Lower lobe of right lung (tissue), 2 donors: Measurements from ENCODE around the gene STK39. TPM values are rescaled to one million over a fixed set of nuclear protein-coding genes. Genes with fewer than 3 reads are reported as not detected.

Experiments
- ATAC-seq, 2 donors: fragments of 200-7000 bp; cut with Tn5 transposase; one replicate each; pipeline ENCODE4 v1.9.1; 2020 to 2022; ENCODE audit warnings: mild to moderate bottlenecking in 2 of 2, moderate library complexity in 2 of 2
- DNase-seq: peaks from one replicate; pipeline ENCODE4 v3.0.0-alpha.2; 2020
- H3K27ac ChIP-seq: fragments of 200-600 bp; one replicate; pipeline ENCODE4 v1.8.0; 2022
- H3K27me3 ChIP-seq: fragments of 200-600 bp; one replicate; pipeline ENCODE4 v1.8.0; 2022; ENCODE audit warnings: low read depth
- H3K36me3 ChIP-seq: fragments of 200-600 bp; one replicate; pipeline ENCODE4 v1.8.0; 2022; ENCODE audit warnings: mild to moderate bottlenecking
- H3K4me1 ChIP-seq: fragments of 200-600 bp; one replicate; pipeline ENCODE4 v1.8.0; 2022
- H3K4me3 ChIP-seq: fragments of 200-600 bp; one replicate; pipeline ENCODE4 v1.8.0; 2022; ENCODE audit warnings: mild to moderate bottlenecking
- H3K9me3 ChIP-seq: fragments of 200-600 bp; one replicate; pipeline ENCODE4 v1.8.0; 2022
- CTCF ChIP-seq: fragments of 200-600 bp; IDR thresholded peaks from one replicate; pipeline ENCODE4 v1.8.0; 2022; ENCODE audit warnings: antibody characterized with exemption, mild to moderate bottlenecking
- intact Hi-C: fragments of 100-400 bp; cut with DNase I; formaldehyde crosslinking; loops from one replicate; pipeline ENCODE4 v1.11.0; 2022
- total RNA-seq: library from RNA; stranded (reverse); fragmentation: NEBNext Ultra II Directional; extraction: Animal tissue kit (Norgen Biotek cat#: 25700); gene quantifications from one replicate; pipeline ENCODE4 v1.2.1, GENCODE V29; 2021
- donor health status: DM: no; HTN: yes; CAD: no; lungs with severe emphysema.

The STK39 gene
- total RNA-seq, 1 donor from 2014 or later, result 12.6 TPM

GRCh38 chr2:168015274-168015953, 232.0 kb downstream of the STK39 start:
- ATAC-seq (no peak), DNase-seq (no peak)
- H3K36me3 ChIP-seq, result peaks cover 5% of the 10 kb centered on the region
- intact Hi-C loops, result no loop called here
- no peaks in the 10 kb centered on the region for H3K4me1 ChIP-seq
- H3K27me3 ChIP-seq, result no peaks in the 10 kb centered on the region
- no peak overlapping the region for H3K27ac ChIP-seq
- TF ChIP-seq CTCF, result no peak
- H3K9me3 ChIP-seq, result no peaks in the 10 kb centered on the region
- H3K4me3 ChIP-seq, result no peak overlapping the region

- Histone ChIP-seq H3K27ac (no peak overlapping the region), H3K27me3 (no peaks in the 10 kb centered on the region), H3K36me3 (peaks cover 5% of the 10 kb centered on the region), H3K4me1 (peaks cover 4% of the 10 kb centered on the region), H3K9me3 (no peaks in the 10 kb centered on the region), H3K4me3 (no peak overlapping the region)
- DNase-seq (no peak), ATAC-seq (no peak)
- intact Hi-C loops, result no loop called here
- TF ChIP-seq CTCF, result no peak
Measured at GRCh38 chr2:168009900-168010299, 237.5 kb downstream of the STK39 start.

- DNase-seq (no peak), ATAC-seq (no peak)
- H3K36me3 ChIP-seq, result peaks cover 5% of the 10 kb centered on the region
- TF ChIP-seq CTCF, result no peak
- intact Hi-C loops, result no loop called here
- H3K27ac ChIP-seq, result no peak overlapping the region
- no peak overlapping the region for H3K4me3 ChIP-seq
- H3K27me3 ChIP-seq, result no peaks in the 10 kb centered on the region
- peaks cover 4% of the 10 kb centered on the region for H3K4me1 ChIP-seq
- H3K9me3 ChIP-seq, result no peaks in the 10 kb centered on the region
Measured at GRCh38 chr2:168008646-168009195, 238.7 kb downstream of the STK39 start.

- peaks cover 4% of the 10 kb centered on the region for H3K4me1 ChIP-seq
- H3K4me3 ChIP-seq, result no peak overlapping the region
- no peaks in the 10 kb centered on the region for H3K36me3 ChIP-seq
- peak; percentile 53 to 54 for ATAC-seq
- no peak for TF ChIP-seq CTCF
- no peaks in the 10 kb centered on the region for H3K27me3 ChIP-seq
- intact Hi-C loops, result no loop called here
- DNase-seq, result no peak
- no peaks in the 10 kb centered on the region for H3K9me3 ChIP-seq
- H3K27ac ChIP-seq, result no peak overlapping the region
Measured at GRCh38 chr2:168006498-168006897, 240.9 kb downstream of the STK39 start.

- Histone ChIP-seq H3K9me3 (no peaks in the 10 kb centered on the region), H3K36me3 (no peaks in the 10 kb centered on the region), H3K4me3 (no peak overlapping the region), H3K27me3 (no peaks in the 10 kb centered on the region), H3K27ac (no peak overlapping the region), H3K4me1 (peaks cover 4% of the 10 kb centered on the region)
- DNase-seq (no peak), ATAC-seq (no peak)
- intact Hi-C loops, result no loop called here
- TF ChIP-seq CTCF, result no peak
Measured at GRCh38 chr2:168005586-168005985, 241.8 kb downstream of the STK39 start.
